Neural progenitor cell (in vitro differentiated cells): Measurements from ENCODE around the gene ASIC2. TPM values are rescaled to one million over a fixed set of nuclear protein-coding genes. Genes with fewer than 3 reads are reported as not detected.
A peak's percentile ranks its signal among the peaks of the same experiment; 100 is the strongest.

Source experiments
- DNase-seq: peaks from one replicate; pipeline ENCODE4 v3.0.0-alpha.2; 2016; ENCODE audit warnings: low spot score
- H2AFZ ChIP-seq: fragments of 200-600 bp; sonication (generic); replicated peaks from 2 replicates; pipeline ENCODE4 v1.6.1; 2016; ENCODE audit warnings: antibody characterized with exemption
- H3F3A ChIP-seq: fragments of 200-600 bp; sonication (generic); 2 replicates; pipeline ENCODE4 v1.6.1; 2016; ENCODE audit warnings: antibody characterized with exemption, low read depth
- H3K27ac ChIP-seq: fragments of 200-600 bp; sonication (generic); 2 replicates; pipeline ENCODE4 v1.5.1; 2016; ENCODE audit warnings: mild to moderate bottlenecking
- H3K27me3 ChIP-seq: fragments of 200-600 bp; sonication (generic); 2 replicates; pipeline ENCODE4 v1.6.1; 2016; ENCODE audit warnings: mild to moderate bottlenecking, moderate library complexity
- H3K36me3 ChIP-seq: fragments of 200-600 bp; sonication (generic); 2 replicates; pipeline ENCODE4 v1.5.1; 2016
- H3K4me1 ChIP-seq: fragments of 200-600 bp; sonication (generic); 2 replicates; pipeline ENCODE4 v1.6.1; 2016; ENCODE audit warnings: mixed run types
- H3K4me2 ChIP-seq: fragments of 200-600 bp; sonication (generic); 2 replicates; pipeline ENCODE4 v1.6.1; 2016
- H3K4me3 ChIP-seq: fragments of 200-600 bp; sonication (generic); 2 replicates; pipeline ENCODE4 v1.5.1; 2016
- H3K79me2 ChIP-seq: fragments of 200-600 bp; sonication (generic); 2 replicates; pipeline ENCODE4 v1.6.1; 2016; ENCODE audit warnings: low read depth
- H3K9ac ChIP-seq: fragments of 200-600 bp; sonication (generic); 2 replicates; pipeline ENCODE4 v1.6.1; 2016
- H3K9me3 ChIP-seq: fragments of 200-600 bp; sonication (generic); 2 replicates; pipeline ENCODE4 v1.5.1; 2016; ENCODE audit warnings: low read depth
- H4K20me1 ChIP-seq: fragments of 200-600 bp; sonication (generic); 2 replicates; pipeline ENCODE4 v1.6.1; 2016; ENCODE audit warnings: low read depth
- H3K27ac Mint-ChIP-seq: 3 replicates; pipeline ENCODE4 v1.8.0; 2021; ENCODE audit warnings: mixed read lengths
- H3K27me3 Mint-ChIP-seq: 2 replicates; pipeline ENCODE4 v1.8.0; 2022; ENCODE audit warnings: low read depth, mild to moderate bottlenecking, inconsistent platforms, moderate library complexity, mixed read lengths; ENCODE audit not compliant: insufficient read depth
- H3K36me3 Mint-ChIP-seq: 3 replicates; pipeline ENCODE4 v1.8.0; 2021; ENCODE audit warnings: mixed read lengths
- H3K4me1 Mint-ChIP-seq: 3 replicates; pipeline ENCODE4 v1.8.0; 2021; ENCODE audit warnings: mixed read lengths
- H3K4me3 Mint-ChIP-seq: 3 replicates; pipeline ENCODE4 v1.8.0; 2021; ENCODE audit warnings: mild to moderate bottlenecking, moderate library complexity, mixed read lengths
- H3K9me3 Mint-ChIP-seq: 3 replicates; pipeline ENCODE4 v1.8.0; 2020; ENCODE audit warnings: mixed read lengths
- EZH2 ChIP-seq: fragments of 200-600 bp; sonication (generic); IDR thresholded peaks from 2 replicates; pipeline ENCODE4 v1.6.1; 2017; ENCODE audit warnings: antibody characterized with exemption, mild to moderate bottlenecking, moderate library complexity
- EZH2phosphoT487 ChIP-seq: fragments of 200-600 bp; sonication (generic); IDR thresholded peaks from 2 replicates; pipeline ENCODE4 v1.6.1; 2017; ENCODE audit warnings: antibody characterized with exemption
- total RNA-seq: library from RNA; depleted of rRNA; stranded (reverse); fragments of >200 nt; gene quantifications from 2 replicates; pipeline ENCODE4 v1.2.3, GENCODE V29; 2015; ENCODE audit warnings: low replicate concordance
- TF ChIP-seq, protein P1 (sequence below): fragments of 200-600 bp; sonication (generic); IDR thresholded peaks from 2 replicates; pipeline ENCODE4 v1.5.1; 2017; ENCODE audit warnings: antibody characterized with exemption, mild to moderate bottlenecking

The ASIC2 gene
- total RNA-seq, 1 donor from 2014 or later: 2.3 TPM

DNA sequence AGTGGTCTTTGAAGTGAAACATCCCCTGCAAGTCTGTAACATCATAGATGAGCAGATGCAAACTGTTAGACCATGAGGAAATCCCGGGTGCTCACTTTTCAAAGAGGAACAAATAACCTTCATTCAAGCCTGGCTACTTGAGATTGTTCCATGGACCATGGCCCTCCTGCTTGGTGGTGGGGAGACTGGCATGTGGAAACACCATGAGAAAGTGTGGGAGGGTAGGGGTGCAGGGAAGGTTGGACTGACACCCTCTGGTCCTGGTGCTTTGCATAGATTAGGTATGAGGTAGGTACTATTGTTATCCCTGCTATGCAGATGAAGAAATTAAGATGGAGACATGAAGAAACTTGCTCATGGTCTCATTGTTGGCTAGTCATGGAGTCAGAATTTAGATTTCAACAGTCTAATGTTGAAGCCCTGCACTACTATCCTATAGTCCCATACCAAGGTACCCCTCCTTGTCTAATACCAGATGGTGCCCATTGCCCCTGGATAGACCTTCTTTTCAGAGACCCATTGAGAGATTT lies 242.4 kb downstream of the ASIC2 start:
- TF ChIP-seq EZH2phosphoT487: no peak
- TF ChIP-seq EZH2: no peak
- TF ChIP-seq, protein P1, sequence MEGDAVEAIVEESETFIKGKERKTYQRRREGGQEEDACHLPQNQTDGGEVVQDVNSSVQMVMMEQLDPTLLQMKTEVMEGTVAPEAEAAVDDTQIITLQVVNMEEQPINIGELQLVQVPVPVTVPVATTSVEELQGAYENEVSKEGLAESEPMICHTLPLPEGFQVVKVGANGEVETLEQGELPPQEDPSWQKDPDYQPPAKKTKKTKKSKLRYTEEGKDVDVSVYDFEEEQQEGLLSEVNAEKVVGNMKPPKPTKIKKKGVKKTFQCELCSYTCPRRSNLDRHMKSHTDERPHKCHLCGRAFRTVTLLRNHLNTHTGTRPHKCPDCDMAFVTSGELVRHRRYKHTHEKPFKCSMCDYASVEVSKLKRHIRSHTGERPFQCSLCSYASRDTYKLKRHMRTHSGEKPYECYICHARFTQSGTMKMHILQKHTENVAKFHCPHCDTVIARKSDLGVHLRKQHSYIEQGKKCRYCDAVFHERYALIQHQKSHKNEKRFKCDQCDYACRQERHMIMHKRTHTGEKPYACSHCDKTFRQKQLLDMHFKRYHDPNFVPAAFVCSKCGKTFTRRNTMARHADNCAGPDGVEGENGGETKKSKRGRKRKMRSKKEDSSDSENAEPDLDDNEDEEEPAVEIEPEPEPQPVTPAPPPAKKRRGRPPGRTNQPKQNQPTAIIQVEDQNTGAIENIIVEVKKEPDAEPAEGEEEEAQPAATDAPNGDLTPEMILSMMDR: no peak
- peaks cover 4% of the 10 kb centered on the region for H3K27me3 Mint-ChIP-seq
- peaks cover 10% of the 10 kb centered on the region for H3K4me1 ChIP-seq

DNA sequence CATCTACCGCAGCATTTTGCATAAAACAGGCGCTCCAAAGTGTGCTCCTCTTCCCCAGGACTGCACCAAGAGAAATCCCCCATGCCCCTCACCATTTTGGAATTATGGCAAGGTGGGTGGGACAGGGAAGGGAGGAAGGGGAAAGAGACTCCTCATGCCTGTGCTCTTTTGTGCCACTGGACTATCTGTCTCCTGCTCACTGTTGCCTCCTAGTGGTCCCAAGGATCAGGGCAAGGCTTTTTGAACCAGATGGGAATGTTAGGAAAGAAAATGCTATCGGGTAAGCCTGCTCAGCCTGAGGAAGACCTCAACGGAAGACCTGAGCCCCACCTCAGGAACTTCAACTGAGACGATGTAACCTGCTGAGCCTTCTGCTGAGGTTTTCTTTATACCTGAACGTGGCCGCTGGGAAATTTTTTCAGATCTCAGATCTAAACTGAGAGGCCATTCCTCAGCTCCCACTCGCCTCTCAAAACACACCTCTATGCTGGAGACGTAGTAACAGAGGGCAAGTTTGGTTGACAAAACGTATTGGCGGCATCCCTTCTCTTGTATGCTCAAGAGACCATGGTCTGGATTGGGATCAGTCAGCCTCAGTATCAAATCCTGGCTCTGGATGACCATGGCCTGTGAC lies 243.2 kb downstream of the ASIC2 start:
- Mint-ChIP-seq H3K27me3 (peaks cover 4% of the 10 kb centered on the region), H3K4me1 (no peaks in the 10 kb centered on the region), H3K27ac (no peak overlapping the region), H3K9me3 (no peaks in the 10 kb centered on the region), H3K36me3 (no peaks in the 10 kb centered on the region), H3K4me3 (no peak overlapping the region)
- H3K79me2 ChIP-seq: no peaks in the 10 kb centered on the region
- no peaks in the 10 kb centered on the region for H3K9me3 ChIP-seq
- TF ChIP-seq EZH2phosphoT487: no peak
- TF ChIP-seq, protein P1: peak; percentile 87
- no peak for TF ChIP-seq EZH2
- no peak overlapping the region for H3K4me3 ChIP-seq
- H2AFZ ChIP-seq: no peak overlapping the region
- no peak overlapping the region for H3K27ac ChIP-seq
- H3K27me3 ChIP-seq: peaks cover 9% of the 10 kb centered on the region
- no peaks in the 10 kb centered on the region for H3F3A ChIP-seq
- peak; percentile 72 for DNase-seq
- no peaks in the 10 kb centered on the region for H4K20me1 ChIP-seq
- no peak overlapping the region for H3K9ac ChIP-seq
- H3K4me1 ChIP-seq: peaks cover 10% of the 10 kb centered on the region
- H3K4me2 ChIP-seq: no peak overlapping the region
- H3K36me3 ChIP-seq: no peaks in the 10 kb centered on the region

More for the DNA sequence above, 242.4 kb downstream of the ASIC2 start:
- Histone ChIP-seq H3K36me3 (no peaks in the 10 kb centered on the region), H3K79me2 (no peaks in the 10 kb centered on the region), H2AFZ (no peak overlapping the region), H3K4me2 (no peak overlapping the region), H4K20me1 (no peaks in the 10 kb centered on the region), H3K27ac (no peak overlapping the region), H3K27me3 (peaks cover 9% of the 10 kb centered on the region), H3K4me3 (no peak overlapping the region), H3F3A (no peaks in the 10 kb centered on the region), H3K9me3 (no peaks in the 10 kb centered on the region), H3K9ac (no peak overlapping the region)
- H3K4me1 Mint-ChIP-seq: peaks cover 3% of the 10 kb centered on the region
- no peak for DNase-seq
- no peak overlapping the region for H3K27ac Mint-ChIP-seq
- H3K4me3 Mint-ChIP-seq: no peak overlapping the region
- H3K9me3 Mint-ChIP-seq: no peaks in the 10 kb centered on the region
- no peaks in the 10 kb centered on the region for H3K36me3 Mint-ChIP-seq

DNA sequence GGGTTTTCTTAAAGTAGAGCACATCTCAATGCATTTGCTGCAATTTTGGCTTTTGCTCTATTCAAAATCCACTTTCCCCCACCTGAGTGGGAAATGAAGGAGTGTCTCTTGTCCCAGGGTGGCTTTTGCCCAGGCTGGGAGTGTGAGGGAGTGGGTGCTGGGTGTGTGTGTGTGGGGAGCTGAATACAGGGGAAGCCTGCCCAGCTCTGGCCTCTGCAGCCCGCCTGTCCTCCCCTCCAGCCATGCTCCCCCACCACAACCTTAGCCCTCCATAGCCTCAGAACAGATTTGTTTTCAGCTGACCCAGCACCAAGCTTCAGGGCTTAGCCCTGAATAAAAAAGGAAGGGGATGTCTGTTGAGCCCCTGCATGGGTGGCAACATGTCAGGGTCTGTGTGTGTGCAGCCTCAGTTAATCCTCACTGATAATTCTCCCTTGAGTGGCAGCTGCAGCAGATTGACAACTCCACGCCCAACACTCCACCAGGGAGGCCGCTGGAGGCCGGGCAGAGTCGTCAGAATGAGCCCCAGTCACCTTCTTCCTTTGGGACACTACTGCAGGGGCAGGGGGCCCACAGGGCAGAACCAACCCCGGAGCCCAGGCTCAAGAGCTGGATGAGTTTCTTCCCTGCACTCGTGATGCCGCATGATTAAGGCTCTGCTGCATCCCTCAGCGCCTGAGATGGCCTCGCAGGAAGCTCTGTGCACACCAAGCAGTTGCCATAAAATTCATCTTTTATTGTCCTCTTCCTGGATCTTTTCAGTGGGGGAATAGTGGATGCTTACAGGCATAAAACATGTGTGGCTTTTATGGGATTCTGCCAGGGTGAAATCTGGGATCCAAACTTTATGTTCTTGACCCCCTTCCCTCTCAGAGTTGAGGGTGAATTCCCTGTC lies 246.5 kb downstream of the ASIC2 start:
- H3K9ac ChIP-seq: no peak overlapping the region
- Mint-ChIP-seq H3K36me3 (no peaks in the 10 kb centered on the region), H3K27me3 (peaks cover 11% of the 10 kb centered on the region), H3K4me3 (no peak overlapping the region), H3K27ac (no peak overlapping the region), H3K4me1 (peaks cover 2% of the 10 kb centered on the region), H3K9me3 (no peaks in the 10 kb centered on the region)
- H3K4me3 ChIP-seq: no peak overlapping the region
- peak; percentile 33 for DNase-seq
- H3K4me2 ChIP-seq: no peak overlapping the region
- no peaks in the 10 kb centered on the region for H4K20me1 ChIP-seq
- H3K79me2 ChIP-seq: no peaks in the 10 kb centered on the region
- peaks cover 10% of the 10 kb centered on the region for H3K4me1 ChIP-seq
- H3K9me3 ChIP-seq: no peaks in the 10 kb centered on the region
- TF ChIP-seq EZH2phosphoT487 (no peak), EZH2 (no peak)
- TF ChIP-seq, protein P1: no peak
- H3K36me3 ChIP-seq: no peaks in the 10 kb centered on the region
- peaks cover 4% of the 10 kb centered on the region for H3K27me3 ChIP-seq
- no peak overlapping the region for H3K27ac ChIP-seq
- H3F3A ChIP-seq: no peaks in the 10 kb centered on the region
- H2AFZ ChIP-seq: no peak overlapping the region
